HepG2 (cell line): ENCODE data around the gene DNASE1. TPM values are rescaled to one million over a fixed set of nuclear protein-coding genes. Genes with fewer than 3 reads are reported as not detected.

Experiments
- ATAC-seq: fragments of 200-7000 bp; cut with Tn5 transposase; 3 replicates; pipeline ENCODE4 v1.9.1; 2020; ENCODE audit warnings: mild to moderate bottlenecking, moderate library complexity
- BruUV-seq: library from RNA; stranded (reverse); fragments of 400-500 nt; replicated peaks from 2 replicates; lab custom pipeline; 2021; lab: Mats Ljungman, UMichigan
- CTCF ChIA-PET: fragments of 300-600 bp; formaldehyde crosslinking; extraction: SDS; loops from one replicate; lab custom pipeline; 2021; ENCODE audit warnings: low total read pairs, inconsistent platforms, low intra/inter-chr PET ratio; lab: Yijun Ruan, JAX
- POLR2A ChIA-PET: fragments of 350-600 bp; sonication (Branson Sonifier 250); formaldehyde crosslinking; loops from one replicate; lab custom pipeline; 2020; ENCODE audit warnings: antibody characterized with exemption, inconsistent platforms; lab: Yijun Ruan, JAX
- DNase-seq: peaks from one replicate; pipeline ENCODE4 v3.0.0-alpha.2; 2015; ENCODE audit warnings: low spot score
- FAIRE-seq: peaks from 3 replicates; lab custom pipeline; 2011; peaks lifted over from hg19 to GRCh38; lab: Jason Lieb, UNC
- H2AFZ ChIP-seq: one replicate; pipeline ENCODE4 v1.6.1; 2011; ENCODE audit warnings: low read length, inconsistent platforms
- H3K27ac ChIP-seq: fragments of 300-600 bp; 3 replicates; pipeline ENCODE4 v1.8.0; 2011; ENCODE audit warnings: mixed run types, mild to moderate bottlenecking, mixed read lengths, low read length, inconsistent platforms; ENCODE audit not compliant: insufficient read depth; ENCODE audit errors: extremely low read length
- H3K27me3 ChIP-seq, 2 experiments: fragments of 200-600 bp in 1 of 2; 2 replicates in 1 of 2; 3 replicates in 1 of 2; pipeline versions ENCODE4 v1.6.0 to v1.8.0; 2011; ENCODE audit warnings: low read length in 2 of 2, mild to moderate bottlenecking in 2 of 2, moderate library complexity in 2 of 2, inconsistent platforms in 1 of 2; ENCODE audit not compliant: insufficient read depth in 2 of 2, control insufficient read depth in 1 of 2
- H3K36me3 ChIP-seq, 2 experiments: fragments of 200-600 bp in 1 of 2; replicated peaks in 1 of 2; 2 replicates in 1 of 2; 3 replicates in 1 of 2; pipeline versions ENCODE4 v1.5.1 to v1.8.0; 2011; ENCODE audit warnings: low read length in 2 of 2, inconsistent platforms in 1 of 2; ENCODE audit not compliant: insufficient read depth in 2 of 2, control insufficient read depth in 1 of 2
- H3K4me1 ChIP-seq: 2 replicates; pipeline ENCODE4 v1.5.1; 2012; ENCODE audit warnings: low read length, inconsistent platforms; ENCODE audit not compliant: insufficient read depth
- H3K4me2 ChIP-seq: 2 replicates; pipeline ENCODE4 v1.6.0; 2011; ENCODE audit warnings: low read depth, low read length, inconsistent platforms
- H3K4me3 ChIP-seq, 3 experiments: fragments of 200-600 bp in 1 of 3; sonication (generic), shearing (Covaris generic) in 1 of 3; replicated peaks in 1 of 3; 2 replicates each; pipeline ENCODE4 v1.5.1; 2011 to 2016; ENCODE audit warnings: low read length in 3 of 3, inconsistent platforms in 2 of 3, low read depth in 2 of 3, mild to moderate bottlenecking in 2 of 3, control low read depth in 1 of 3, mixed read lengths in 1 of 3; ENCODE audit not compliant: insufficient read depth in 1 of 3
- H3K79me2 ChIP-seq: one replicate; pipeline ENCODE4 v1.6.1; 2011; ENCODE audit warnings: low read length, inconsistent platforms; ENCODE audit not compliant: insufficient read depth
- H3K9ac ChIP-seq: 2 replicates; pipeline ENCODE4 v1.6.0; 2011; ENCODE audit warnings: mild to moderate bottlenecking, low read depth, low read length, inconsistent platforms; ENCODE audit not compliant: insufficient read depth
- H3K9me3 ChIP-seq: 2 replicates; pipeline ENCODE4 v1.5.1; 2012; ENCODE audit warnings: mild to moderate bottlenecking, low read length
- H4K20me1 ChIP-seq: 2 replicates; pipeline ENCODE4 v1.6.0; 2011; ENCODE audit warnings: inconsistent platforms, mild to moderate bottlenecking, low read length, moderate library complexity; ENCODE audit not compliant: insufficient read depth
- CBX5 ChIP-seq: sonication (generic); formaldehyde crosslinking; IDR thresholded peaks from 2 replicates; pipeline ENCODE4 v1.4.0; 2020; ENCODE audit warnings: missing genetic modification reagents, borderline replicate concordance
- CREB3 ChIP-seq: sonication (generic); formaldehyde crosslinking; IDR thresholded peaks from 2 replicates; pipeline ENCODE4 v1.5.0; 2020; ENCODE audit warnings: missing genetic modification reagents
- GPBP1L1 ChIP-seq: sonication (generic); formaldehyde crosslinking; IDR thresholded peaks from 2 replicates; pipeline ENCODE4 v1.5.0; 2020; ENCODE audit warnings: mild to moderate bottlenecking, missing genetic modification reagents
- HMG20A ChIP-seq: IDR thresholded peaks from 2 replicates; pipeline ENCODE4 v1.6.1; 2016; ENCODE audit warnings: borderline replicate concordance
- ISX ChIP-seq: sonication (generic); formaldehyde crosslinking; conservative IDR thresholded peaks from 2 replicates; pipeline ENCODE4 v1.5.0; 2020; ENCODE audit warnings: missing genetic modification reagents
- KLF11 ChIP-seq: IDR thresholded peaks from 2 replicates; pipeline ENCODE4 v1.6.1; 2016; ENCODE audit warnings: missing compliant biosample characterization
- NCOA1 ChIP-seq: sonication (generic); formaldehyde crosslinking; IDR thresholded peaks from 2 replicates; pipeline ENCODE4 v1.9.0; 2021; ENCODE audit warnings: missing genetic modification reagents
- PBX3 ChIP-seq: sonication (generic); formaldehyde crosslinking; IDR thresholded peaks from 2 replicates; pipeline ENCODE4 v1.8.1; 2023; ENCODE audit warnings: missing genetic modification reagents, inconsistent platforms, borderline replicate concordance
- RARG ChIP-seq: sonication (generic); formaldehyde crosslinking; IDR thresholded peaks from 2 replicates; pipeline ENCODE4 v1.4.0; 2020; ENCODE audit warnings: low read depth, mild to moderate bottlenecking, missing genetic modification reagents
- TBX2 ChIP-seq: sonication (generic); formaldehyde crosslinking; IDR thresholded peaks from 2 replicates; pipeline ENCODE4 v1.5.0; 2020; ENCODE audit warnings: missing genetic modification reagents, mild to moderate bottlenecking, borderline replicate concordance
- THAP7 ChIP-seq: sonication (generic); formaldehyde crosslinking; IDR thresholded peaks from 2 replicates; pipeline ENCODE4 v1.8.1; 2023; ENCODE audit warnings: mild to moderate bottlenecking, missing genetic modification reagents
- TRIM22 ChIP-seq: fragments of 450-650 bp; IDR thresholded peaks from 2 replicates; pipeline ENCODE4 v1.6.1; 2017
- ZC3H13 ChIP-seq: sonication (generic); formaldehyde crosslinking; IDR thresholded peaks from 2 replicates; pipeline ENCODE4 v1.8.1; 2023; ENCODE audit warnings: mild to moderate bottlenecking, missing genetic modification reagents, moderate library complexity
- ZKSCAN1 ChIP-seq: fragments of 150-350 bp; IDR thresholded peaks from 2 replicates; pipeline ENCODE4 v1.6.1; 2014; ENCODE audit warnings: low read length
- ZNF234 ChIP-seq: sonication (generic); formaldehyde crosslinking; conservative IDR thresholded peaks from 2 replicates; pipeline ENCODE4 v1.5.1; 2020; ENCODE audit warnings: mild to moderate bottlenecking, missing genetic modification reagents
- ZNF326 ChIP-seq: sonication (generic); formaldehyde crosslinking; IDR thresholded peaks from 2 replicates; pipeline ENCODE4 v1.4.0; 2020; ENCODE audit warnings: missing genetic modification reagents, borderline replicate concordance
- ZNF576 ChIP-seq: sonication (generic); formaldehyde crosslinking; IDR thresholded peaks from 2 replicates; pipeline ENCODE4 v1.4.0; 2020; ENCODE audit warnings: mild to moderate bottlenecking, missing genetic modification reagents
- ZNF766 ChIP-seq: sonication (generic); formaldehyde crosslinking; IDR thresholded peaks from 2 replicates; pipeline ENCODE4 v1.5.0; 2020; ENCODE audit warnings: missing genetic modification reagents, borderline replicate concordance
- ZNF768 ChIP-seq: sonication (generic); formaldehyde crosslinking; IDR thresholded peaks from 2 replicates; pipeline ENCODE4 v1.4.0; 2020; ENCODE audit warnings: missing genetic modification reagents
- WGBS: methylation state at CpG from one replicate; pipeline ENCODE4 v1.1.6; 2017; ENCODE audit warnings: low lambda C conversion rate; 5-methylcytosine and 5-hydroxymethylcytosine counted together
- in situ Hi-C: cut with HindIII; loops from 2 replicates; pipeline ENCODE4 v1.10.0; 2017; ENCODE audit warnings: low pct_unique_long_range_greater_than_20kb; ENCODE audit not compliant: extremely low pct_ligation_motif_present
- intact Hi-C: fragments of 100-400 bp; cut with micrococcal nuclease; formaldehyde crosslinking; loops from one replicate; pipeline ENCODE4 v1.10.0; 2022; ENCODE audit not compliant: unreplicated experiment
- polyA plus RNA-seq, 8 experiments: library from polyadenylated mRNA; depleted of rRNA in 3 of 8; stranded (reverse) in 7 of 8; unstranded in 1 of 8; fragments of >200 nt; fragmentation: Illumina TruSeq in 4 of 8; extraction: Trizol in 4 of 8; gene quantifications; 2 replicates each; pipeline versions ENCODE4 v1.2.1 to v1.2.3, GENCODE V29; 2011 to 2016; ENCODE audit warnings: low read depth in 4 of 8, missing spikeins in 1 of 8, mixed read lengths in 1 of 8; ENCODE audit not compliant: insufficient read depth in 1 of 8
- total RNA-seq, 5 experiments: library from RNA; depleted of rRNA; stranded (reverse); fragments of >200 nt; fragmentation: Illumina TruSeq; extraction: Trizol; gene quantifications; 2 replicates each; pipeline ENCODE4 v1.2.3, GENCODE V29; 2016; ENCODE audit warnings: low read depth in 1 of 5

Gene DNASE1
- total and polyA plus RNA-seq, 2 of the 13 experiments (the other 11 are each of a cell fraction or from before 2014, with no cell fraction given), result 7.1 to 11.1 TPM

GRCh38 chr16:3609895-3610697 is 44.4 kb upstream of the DNASE1 start:
- POLR2A ChIA-PET, result interaction anchor here (1.6 kb wide), 1 partner anchor 13 kb away, joined by 3 read pairs; no protein-coding TSS in a partner anchor
- Histone ChIP-seq H4K20me1 (no peaks in the 10 kb centered on the region), H3K27me3 (no peaks in the 10 kb centered on the region; a peak in 1 of 5 replicates), H3K4me3 (peak overlapping the region; percentile 83 to 99 (median 96)), H3K4me1 (peaks cover 51% of the 10 kb centered on the region), H3K27ac (peak overlapping the region; percentile 69), H3K36me3 (peaks cover 0 to 1% of the 10 kb centered on the region in 2 experiments; a peak in 1 of 5 replicates), H3K4me2 (peak overlapping the region; percentile 89), H3K9ac (peak overlapping the region; percentile 82), H3K79me2 (peaks cover 27% of the 10 kb centered on the region), H3K9me3 (no peaks in the 10 kb centered on the region), H2AFZ (peak overlapping the region; percentile 8)
- FAIRE-seq (peak; percentile 39), DNase-seq (peak; percentile 73), ATAC-seq (peak; percentile 51)
- in situ Hi-C loops (no loop called here), intact Hi-C loops (no loop called here)
- BruUV-seq, result no TSS peak
- CTCF ChIA-PET, result no interaction called here
- 2% methylated on average over 14 of the region's 14 CpGs for WGBS
- no peak for TF ChIP-seq PBX3 (CRISPR knock-in tag)
- TF ChIP-seq ZC3H13, result no peak
- no peak for TF ChIP-seq ZNF234 (CRISPR knock-in tag)
- TF ChIP-seq NCOA1 (CRISPR knock-in tag), result no peak
- TF ChIP-seq ZNF326 (CRISPR knock-in tag), result no peak
- no peak for TF ChIP-seq ISX (CRISPR knock-in tag)
- TF ChIP-seq CREB3, result no peak
- no peak for TF ChIP-seq CBX5
- no peak for TF ChIP-seq ZNF768 (CRISPR knock-in tag)
- no peak for TF ChIP-seq ZKSCAN1
- TF ChIP-seq KLF11 (CRISPR knock-in tag), result no peak
- TF ChIP-seq TBX2 (CRISPR knock-in tag), result 0 out of 2 replicates have a peak, but pooled peaks have one; percentile 29
- TF ChIP-seq HMG20A, result peak; percentile 37; the same call in 1 of the 2 replicates
- no peak for TF ChIP-seq ZNF576 (CRISPR knock-in tag)
- no peak for TF ChIP-seq THAP7
- TF ChIP-seq GPBP1L1 (CRISPR knock-in tag), result no peak
- no peak for TF ChIP-seq TRIM22
- no peak for TF ChIP-seq ZNF766
- TF ChIP-seq RARG (CRISPR knock-in tag), result no peak
